ENCODE results near the gene TIMM8A. TPM values are rescaled to one million over a fixed set of nuclear protein-coding genes. Genes with fewer than 3 reads are reported as not detected.
"Not testable (repeated sequence)": the region's sequence is repeated elsewhere in the genome, so short reads cannot be mapped to it uniquely, and the experiment has no call there.

TIMM8A gene
- total RNA-seq, 2 donors from 2014 or later = 15.4 to 27.8 TPM

DNA sequence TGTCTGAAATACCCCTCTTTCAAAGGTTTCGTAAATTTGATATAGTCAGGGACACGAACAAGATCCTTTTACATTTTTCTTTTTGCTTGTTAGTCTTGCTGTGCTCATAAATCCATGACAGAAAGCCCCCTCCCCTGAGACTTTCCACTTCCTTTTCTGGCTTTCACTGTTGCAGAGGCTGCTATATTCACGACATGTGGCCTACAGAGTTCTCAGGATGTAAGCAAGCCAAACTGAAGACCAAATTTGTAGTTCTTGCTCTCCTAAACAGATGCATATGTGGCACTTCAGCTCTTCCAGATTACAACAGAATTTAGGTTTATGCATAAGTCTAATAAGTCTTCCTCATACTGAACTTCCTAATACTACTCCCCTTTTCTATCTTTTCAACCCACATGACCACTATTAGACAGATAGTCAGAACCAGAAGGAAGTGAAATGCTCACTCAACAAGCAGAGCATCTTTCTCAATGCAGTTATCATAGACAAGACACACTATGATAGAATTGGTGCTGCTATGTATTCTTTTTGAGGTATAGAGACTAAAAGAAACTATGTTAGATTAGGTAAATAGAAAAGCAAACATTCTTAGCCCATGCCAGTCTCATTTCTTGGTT, 22.5 kb upstream of the TIMM8A start:
- H3K4me3 Mint-ChIP-seq = no peak overlapping the region
- H3K9me3 Mint-ChIP-seq = no peaks in the 10 kb centered on the region
- no peak for ATAC-seq (replicated peaks)
- H3K4me1 Mint-ChIP-seq = no peaks in the 10 kb centered on the region
- H3K36me3 Mint-ChIP-seq (ENCODE audit: low read depth) = no peaks in the 10 kb centered on the region
- no peaks in the 10 kb centered on the region for H3K27me3 Mint-ChIP-seq
- no peak overlapping the region for H3K27ac Mint-ChIP-seq

DNA sequence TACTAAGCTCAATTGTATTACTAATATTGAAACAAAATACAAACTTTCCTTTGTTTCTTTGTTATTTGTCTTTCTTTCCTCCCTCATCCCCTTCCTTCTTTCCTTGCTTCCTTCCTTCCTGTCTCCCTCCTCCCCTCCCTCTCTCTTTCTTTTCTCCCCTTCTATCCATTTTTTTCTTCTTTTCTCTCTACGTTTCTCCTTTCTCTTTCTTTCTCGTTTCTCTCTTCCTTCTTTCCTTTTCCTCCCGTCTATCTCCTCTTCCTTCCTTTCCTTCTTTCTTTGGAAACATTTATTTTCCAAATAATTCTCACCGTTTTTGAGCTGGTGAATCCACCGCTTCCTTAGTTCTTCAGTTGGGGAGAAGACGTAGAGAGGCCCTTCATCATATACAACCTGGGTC, 21.1 kb upstream of the TIMM8A start:
- no peaks in the 10 kb centered on the region for H3K36me3 Mint-ChIP-seq (ENCODE audit: low read depth)
- no peak for ATAC-seq (replicated peaks)
- H3K27ac Mint-ChIP-seq = no peak overlapping the region

DNA sequence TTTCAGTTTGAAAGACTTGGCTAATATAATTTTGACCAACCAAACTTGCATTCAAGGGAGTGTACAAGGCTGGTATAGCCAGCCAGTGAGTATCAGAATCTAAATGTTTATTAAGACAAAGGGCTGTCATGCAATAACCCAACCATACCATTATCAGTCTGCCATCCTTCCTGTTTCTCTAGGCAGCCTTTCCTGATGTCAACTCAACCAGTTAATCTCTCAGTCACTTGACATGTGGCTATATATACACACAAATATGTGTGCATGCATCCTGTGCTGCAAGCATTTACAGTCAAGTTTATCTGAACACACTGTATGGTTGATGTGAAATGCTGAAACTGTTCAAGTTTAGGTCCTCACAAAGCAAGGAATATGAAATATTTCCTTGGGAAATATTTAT, 20.3 kb upstream of the TIMM8A start:
- Mint-ChIP-seq H3K9me3 (no peaks in the 10 kb centered on the region), H3K4me1 (no peaks in the 10 kb centered on the region), H3K4me3 (no peak overlapping the region), H3K27ac (no peak overlapping the region), H3K27me3 (no peaks in the 10 kb centered on the region), H3K36me3 (ENCODE audit: low read depth) (no peaks in the 10 kb centered on the region)
- no peak for ATAC-seq (replicated peaks)

More for the DNA sequence above, 21.1 kb upstream of the TIMM8A start:
- H3K27me3 Mint-ChIP-seq = no peaks in the 10 kb centered on the region
- no peaks in the 10 kb centered on the region for H3K4me1 Mint-ChIP-seq
- no peak overlapping the region for H3K4me3 Mint-ChIP-seq
- H3K9me3 Mint-ChIP-seq = no peaks in the 10 kb centered on the region

DNA sequence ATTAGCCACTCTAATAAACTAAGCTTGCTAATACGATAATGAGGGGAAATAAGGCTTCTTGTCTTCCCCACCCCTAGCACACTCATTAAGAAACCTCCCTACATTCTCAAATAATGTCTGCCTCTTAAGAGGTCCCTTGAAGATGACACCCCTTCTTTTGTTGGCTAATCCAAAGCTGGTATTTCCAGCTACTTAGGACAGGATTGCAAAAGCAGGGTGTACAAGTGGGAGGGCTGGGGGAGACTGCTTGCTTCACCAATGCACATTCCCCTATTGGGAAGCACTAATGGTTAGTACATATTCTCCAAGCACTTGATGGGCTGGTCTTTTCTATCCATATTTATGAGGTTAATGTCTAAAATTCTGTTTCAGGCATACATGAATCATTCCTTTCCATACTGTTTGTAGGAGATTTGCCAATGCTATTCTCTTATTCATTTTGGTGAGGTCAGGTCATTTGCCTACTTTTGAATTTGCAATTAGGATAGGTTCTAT, 16.8 kb upstream of the TIMM8A start:
- Mint-ChIP-seq H3K36me3 (ENCODE audit: low read depth) (no peaks in the 10 kb centered on the region), H3K9me3 (no peaks in the 10 kb centered on the region), H3K4me3 (no peak overlapping the region), H3K27ac (no peak overlapping the region), H3K4me1 (no peaks in the 10 kb centered on the region), H3K27me3 (no peaks in the 10 kb centered on the region)
- no peak for ATAC-seq (replicated peaks)

DNA sequence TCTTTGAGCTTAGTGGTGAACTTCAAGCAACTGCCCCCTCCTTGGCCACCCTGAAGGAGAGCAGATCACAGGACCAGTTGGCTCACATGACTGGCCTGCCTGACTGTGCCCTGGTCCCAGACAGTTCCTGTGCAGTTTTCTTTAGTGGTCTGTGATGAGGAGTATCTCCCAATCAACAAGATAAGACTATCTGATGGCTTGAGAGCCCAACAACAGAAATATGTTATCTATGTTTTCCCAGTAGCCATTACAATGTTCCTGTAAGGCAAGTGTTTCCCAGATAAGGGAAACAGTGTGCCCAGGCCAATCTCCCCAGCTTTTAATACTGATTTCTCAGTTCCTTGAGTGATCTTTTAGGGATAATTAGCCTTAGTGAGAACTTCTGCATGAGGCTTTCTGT, 14.2 kb upstream of the TIMM8A start:
- H3K4me3 Mint-ChIP-seq = no peak overlapping the region
- H3K27me3 Mint-ChIP-seq = no peaks in the 10 kb centered on the region
- no peak overlapping the region for H3K27ac Mint-ChIP-seq
- no peaks in the 10 kb centered on the region for H3K9me3 Mint-ChIP-seq
- no peaks in the 10 kb centered on the region for H3K36me3 Mint-ChIP-seq (ENCODE audit: low read depth)
- no peaks in the 10 kb centered on the region for H3K4me1 Mint-ChIP-seq
- no peak for ATAC-seq (replicated peaks)

DNA sequence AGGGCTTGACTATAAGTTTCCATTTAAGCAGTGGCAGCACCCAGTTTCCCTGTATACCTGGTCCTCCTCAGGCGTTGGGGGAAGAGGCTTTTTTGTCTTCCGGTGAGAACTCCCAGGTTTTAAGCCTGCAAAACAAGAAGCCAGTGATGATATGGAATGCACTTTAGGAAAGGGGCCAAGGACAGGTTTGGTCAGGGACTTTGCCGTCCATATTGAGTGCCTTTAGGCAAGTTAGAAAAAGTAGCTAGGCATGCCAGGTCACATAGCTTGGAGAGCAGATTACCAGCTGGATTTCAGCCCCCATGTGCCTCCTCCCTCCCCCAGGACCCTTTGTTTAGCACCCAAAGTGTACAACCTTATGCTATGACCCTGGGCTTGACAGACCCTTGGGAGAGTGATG, 13.6 kb upstream of the TIMM8A start:
- Mint-ChIP-seq H3K4me1 (no peaks in the 10 kb centered on the region), H3K36me3 (ENCODE audit: low read depth) (no peaks in the 10 kb centered on the region), H3K27me3 (no peaks in the 10 kb centered on the region), H3K4me3 (no peak overlapping the region), H3K27ac (no peak overlapping the region), H3K9me3 (no peaks in the 10 kb centered on the region)
- no peak for ATAC-seq (replicated peaks)

DNA sequence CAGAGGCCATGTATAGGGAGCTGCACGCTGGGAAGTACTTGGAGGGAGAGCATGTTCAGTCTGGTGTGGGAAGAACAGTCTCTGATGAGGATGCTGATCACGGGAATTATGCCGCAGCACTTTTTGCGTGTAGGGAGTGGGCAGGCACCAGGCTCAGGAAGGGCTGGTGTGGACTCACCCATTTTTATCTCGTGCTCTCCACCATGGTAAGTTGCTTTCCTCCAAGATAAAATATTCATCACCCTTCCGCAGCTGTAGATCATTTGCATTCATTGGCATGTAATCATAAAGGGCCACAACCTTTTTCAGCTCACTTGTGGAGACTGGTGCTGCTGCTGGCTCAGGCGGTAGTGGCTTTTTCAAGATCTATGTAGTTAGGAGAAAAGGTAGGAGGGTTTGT, 11.8 kb upstream of the TIMM8A start:
- ATAC-seq (replicated peaks) = no peak
- no peaks in the 10 kb centered on the region for H3K27me3 Mint-ChIP-seq
- no peak overlapping the region for H3K27ac Mint-ChIP-seq
- no peaks in the 10 kb centered on the region for H3K36me3 Mint-ChIP-seq (ENCODE audit: low read depth)
- no peaks in the 10 kb centered on the region for H3K4me1 Mint-ChIP-seq
- H3K4me3 Mint-ChIP-seq = no peak overlapping the region
- no peaks in the 10 kb centered on the region for H3K9me3 Mint-ChIP-seq

DNA sequence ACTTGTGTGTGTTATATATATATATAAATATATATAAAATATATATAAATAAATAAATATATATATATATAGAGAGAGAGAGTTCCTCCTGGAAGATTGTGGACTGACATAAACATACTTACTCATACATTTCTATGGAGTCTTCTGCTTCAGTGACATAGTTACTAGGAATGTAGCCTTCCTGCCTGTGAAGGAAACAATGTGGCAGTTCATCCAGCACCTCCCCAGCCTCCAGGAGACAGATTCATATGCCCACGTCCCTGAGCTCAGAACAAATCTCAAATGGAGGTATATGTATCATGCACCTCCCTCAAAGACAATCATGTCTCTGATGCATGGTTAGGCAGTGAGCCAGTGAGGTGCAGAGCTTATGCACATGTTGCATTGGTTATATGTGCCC, 11.4 kb upstream of the TIMM8A start:
- no peak overlapping the region for H3K27ac Mint-ChIP-seq
- H3K4me3 Mint-ChIP-seq = no peak overlapping the region
- ATAC-seq (replicated peaks) = no peak
- no peaks in the 10 kb centered on the region for H3K27me3 Mint-ChIP-seq
- no peaks in the 10 kb centered on the region for H3K9me3 Mint-ChIP-seq
- no peaks in the 10 kb centered on the region for H3K4me1 Mint-ChIP-seq
- H3K36me3 Mint-ChIP-seq (ENCODE audit: low read depth) = no peaks in the 10 kb centered on the region

DNA sequence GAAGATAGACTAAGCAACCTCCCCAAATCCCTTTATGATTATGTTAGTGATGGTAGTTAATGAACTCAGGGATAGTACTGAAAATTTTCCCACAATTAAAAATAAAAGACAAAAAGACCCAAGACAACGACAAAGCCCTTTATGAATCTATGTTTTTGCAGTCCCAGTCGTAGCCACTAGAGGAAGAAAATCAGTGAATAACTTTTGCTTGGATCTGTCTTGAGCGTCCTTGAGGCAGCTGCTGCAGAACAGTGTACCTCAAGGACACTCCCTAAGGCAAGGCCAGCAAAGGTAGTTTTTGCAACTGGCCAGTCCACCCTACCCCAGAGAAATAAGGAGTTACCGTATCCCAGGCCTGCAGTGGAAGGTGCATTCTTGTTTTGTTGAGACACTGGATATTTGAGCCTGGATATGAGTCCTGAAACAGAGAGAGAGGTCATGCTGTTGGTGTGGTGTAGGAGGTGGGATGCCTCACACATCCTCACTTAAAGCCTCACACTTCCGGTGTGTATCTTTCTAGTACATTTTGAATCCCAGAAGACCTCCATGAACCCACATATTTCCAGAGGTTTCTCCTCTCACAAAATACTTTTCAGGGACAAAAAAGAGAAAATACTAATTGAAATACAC, 8.7 kb upstream of the TIMM8A start:
- no peaks in the 10 kb centered on the region for H3K27me3 Mint-ChIP-seq
- H3K36me3 Mint-ChIP-seq (ENCODE audit: low read depth) = no peaks in the 10 kb centered on the region
- no peak overlapping the region for H3K27ac Mint-ChIP-seq
- H3K4me1 Mint-ChIP-seq = no peaks in the 10 kb centered on the region
- no peak for ATAC-seq (replicated peaks)
- no peaks in the 10 kb centered on the region for H3K9me3 Mint-ChIP-seq
- no peak overlapping the region for H3K4me3 Mint-ChIP-seq

DNA sequence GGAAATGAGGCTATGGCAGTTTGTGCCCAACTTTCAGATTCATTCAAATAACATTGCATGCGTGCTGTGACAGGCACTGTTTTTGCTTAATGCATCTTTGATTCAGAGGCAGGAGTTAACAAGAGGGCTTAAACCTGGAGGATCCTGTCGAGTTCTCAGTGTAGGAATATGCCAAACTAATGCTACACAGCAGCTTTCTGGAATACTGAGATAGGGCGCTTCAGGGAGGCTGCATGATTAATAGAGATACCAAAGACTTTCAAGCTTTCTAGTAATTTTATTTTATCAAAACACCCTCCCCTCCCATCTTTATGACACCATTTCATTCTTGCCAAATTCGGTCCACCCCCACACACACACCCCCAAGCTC, 636 bp upstream of the TIMM8A start:
- peak overlapping the region; percentile 87 for H3K27ac Mint-ChIP-seq
- no peaks in the 10 kb centered on the region for H3K27me3 Mint-ChIP-seq
- H3K4me1 Mint-ChIP-seq = no peaks in the 10 kb centered on the region
- H3K9me3 Mint-ChIP-seq = no peaks in the 10 kb centered on the region
- H3K36me3 Mint-ChIP-seq (ENCODE audit: low read depth) = peaks cover 32% of the 10 kb centered on the region
- H3K4me3 Mint-ChIP-seq = peak overlapping the region; percentile 87
- no peak for ATAC-seq (replicated peaks)

DNA sequence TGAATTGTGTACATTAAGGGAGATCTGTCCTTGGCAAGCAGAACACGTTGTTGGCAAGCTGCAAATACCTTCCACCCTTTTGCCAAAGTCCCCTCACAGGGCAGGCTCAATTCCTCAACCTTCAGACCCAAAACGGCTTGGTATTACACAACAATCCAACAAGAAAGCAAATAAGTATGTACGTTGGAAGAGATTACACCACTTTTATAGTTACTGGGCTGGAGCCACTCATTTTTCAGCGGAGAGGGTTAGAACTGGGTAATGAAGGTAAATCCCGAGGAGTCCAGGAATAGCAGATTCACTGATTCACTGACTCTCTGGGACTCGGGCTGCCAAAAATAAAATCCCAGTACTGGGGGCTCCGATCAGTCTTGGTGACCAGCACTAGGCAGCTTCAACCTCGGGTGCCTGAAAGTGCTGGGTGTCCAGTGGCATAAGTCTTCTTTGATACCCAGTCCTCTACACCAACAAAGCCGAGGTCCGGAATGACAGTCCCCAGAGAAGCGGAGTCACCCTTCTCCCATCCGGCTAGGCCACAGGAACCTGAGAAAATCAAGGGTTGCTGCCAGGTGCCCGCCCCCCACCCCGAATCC, 587 bp downstream of the TIMM8A start:
- peaks cover 41% of the 10 kb centered on the region for H3K36me3 Mint-ChIP-seq (ENCODE audit: low read depth)
- H3K4me3 Mint-ChIP-seq = peak overlapping the region; percentile 87
- peak overlapping the region; percentile 87 for H3K27ac Mint-ChIP-seq
- no peaks in the 10 kb centered on the region for H3K4me1 Mint-ChIP-seq
- H3K27me3 Mint-ChIP-seq = no peaks in the 10 kb centered on the region
- no peak for ATAC-seq (replicated peaks)
- no peaks in the 10 kb centered on the region for H3K9me3 Mint-ChIP-seq

DNA sequence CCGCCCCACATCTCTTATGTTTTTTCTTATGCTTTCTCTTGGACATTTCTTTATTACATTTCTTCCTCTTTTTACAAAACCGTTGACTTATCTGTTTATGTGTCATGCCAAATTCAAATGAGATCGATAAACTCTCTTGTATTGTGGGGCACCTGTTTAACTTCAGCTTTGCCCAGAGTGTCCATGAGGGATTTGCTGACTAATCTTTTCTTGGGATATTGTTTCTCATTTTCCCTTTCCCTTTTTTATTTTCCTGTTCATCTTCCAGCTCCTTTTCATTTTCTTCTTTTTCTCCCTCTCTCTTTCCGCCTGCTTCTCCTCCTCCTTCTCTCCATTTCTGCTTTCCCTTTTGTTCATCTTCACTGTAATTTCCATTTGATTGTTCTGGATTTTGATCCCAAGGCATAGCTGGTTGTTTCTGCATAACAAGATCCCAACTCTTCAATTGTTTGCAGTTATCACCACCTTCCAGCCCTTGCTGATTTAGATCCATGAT, 10.7 kb downstream of the TIMM8A start:
- no peaks in the 10 kb centered on the region for H3K4me1 Mint-ChIP-seq

DNA sequence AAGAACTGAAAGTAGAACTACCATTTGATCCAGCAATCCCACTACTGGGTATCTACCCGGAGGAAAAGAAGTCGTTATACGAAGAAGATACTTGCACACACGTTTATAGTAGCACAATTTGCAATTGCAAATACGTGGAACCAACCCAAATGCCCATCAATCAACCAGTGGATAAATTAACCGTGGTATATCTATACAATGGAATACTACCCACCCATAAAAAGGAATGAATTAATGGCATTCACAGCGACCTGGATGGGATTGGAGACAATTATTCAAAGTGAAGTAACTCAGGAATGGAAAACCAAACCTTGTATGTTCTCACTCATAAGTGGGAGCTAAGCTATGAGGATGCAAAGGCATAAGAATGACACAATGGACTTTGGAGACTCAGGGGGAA, 14.2 kb downstream of the TIMM8A start:
- ATAC-seq (replicated peaks); H3K27ac Mint-ChIP-seq; H3K36me3 Mint-ChIP-seq (ENCODE audit: low read depth); H3K4me3 Mint-ChIP-seq; H3K4me1 Mint-ChIP-seq; H3K9me3 Mint-ChIP-seq; H3K27me3 Mint-ChIP-seq: not testable (repeated sequence)

More for the DNA sequence above, 10.7 kb downstream of the TIMM8A start:
- no peaks in the 10 kb centered on the region for H3K27me3 Mint-ChIP-seq
- no peaks in the 10 kb centered on the region for H3K9me3 Mint-ChIP-seq
- no peak for ATAC-seq (replicated peaks)
- H3K36me3 Mint-ChIP-seq (ENCODE audit: low read depth) = peaks cover 9% of the 10 kb centered on the region
- H3K4me3 Mint-ChIP-seq = no peak overlapping the region
- H3K27ac Mint-ChIP-seq = no peak overlapping the region

DNA sequence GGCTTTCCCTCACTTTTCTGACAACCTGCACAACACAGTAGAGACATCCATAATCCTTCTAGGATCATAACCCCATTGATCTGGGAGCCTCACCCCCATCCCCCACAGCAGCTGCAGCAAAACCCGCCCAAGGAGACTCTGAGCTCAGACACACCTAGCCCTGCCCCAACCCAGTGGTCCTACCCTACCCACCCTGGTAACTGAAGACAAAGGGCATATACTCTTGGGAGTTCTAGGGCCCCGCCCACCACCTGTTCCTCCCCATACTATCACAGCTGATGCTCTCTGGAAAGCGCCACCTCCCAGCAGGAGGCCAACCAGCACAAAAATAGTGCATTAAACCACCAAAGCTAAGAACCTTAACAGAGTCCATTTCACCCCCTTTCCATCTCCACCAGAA, 21.9 kb downstream of the TIMM8A start:
- not testable (repeated sequence) for H3K36me3 Mint-ChIP-seq (ENCODE audit: low read depth); ATAC-seq (replicated peaks); H3K4me3 Mint-ChIP-seq; H3K27me3 Mint-ChIP-seq; H3K9me3 Mint-ChIP-seq; H3K27ac Mint-ChIP-seq; H3K4me1 Mint-ChIP-seq

DNA sequence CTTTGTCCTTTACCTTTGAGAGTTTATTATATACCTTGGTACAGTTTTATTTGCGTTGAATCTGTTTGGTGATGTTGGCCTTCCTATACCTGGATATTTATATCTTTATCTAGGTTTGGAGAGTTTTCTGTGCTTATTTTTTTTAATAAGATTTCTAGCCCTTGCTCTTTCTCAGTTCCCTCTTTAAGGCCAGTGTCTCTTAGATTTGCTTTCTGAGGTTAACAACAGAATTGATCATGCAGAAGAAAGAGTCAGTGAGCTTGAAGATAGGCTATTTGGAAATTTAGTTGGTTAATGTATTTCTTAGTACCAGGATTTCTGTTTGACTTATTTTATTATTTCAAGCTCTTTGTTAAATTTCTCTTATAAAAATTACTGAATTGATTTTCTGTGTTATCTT, 44.8 kb downstream of the TIMM8A start:
- no peak overlapping the region for H3K27ac Mint-ChIP-seq
- no peaks in the 10 kb centered on the region for H3K36me3 Mint-ChIP-seq (ENCODE audit: low read depth)
- no peak overlapping the region for H3K4me3 Mint-ChIP-seq
- H3K9me3 Mint-ChIP-seq = no peaks in the 10 kb centered on the region
- H3K4me1 Mint-ChIP-seq = no peaks in the 10 kb centered on the region
- no peaks in the 10 kb centered on the region for H3K27me3 Mint-ChIP-seq
- ATAC-seq (replicated peaks) = no peak

Measured in activated T-helper 17 cell treated with anti-CD3 and anti-CD28 coated beads, Interleukin-2, amount 50 U/mL, for 72 hours (primary cell).